ENCODE data around the gene CHCHD6. TPM values are rescaled to one million over a fixed set of nuclear protein-coding genes. Genes with fewer than 3 reads are reported as not detected.

The CHCHD6 gene
- total and polyA plus RNA-seq, 2 of the 4 experiments (the other 2 are of a cell fraction), result 18.8 to 28.9 TPM

DNA sequence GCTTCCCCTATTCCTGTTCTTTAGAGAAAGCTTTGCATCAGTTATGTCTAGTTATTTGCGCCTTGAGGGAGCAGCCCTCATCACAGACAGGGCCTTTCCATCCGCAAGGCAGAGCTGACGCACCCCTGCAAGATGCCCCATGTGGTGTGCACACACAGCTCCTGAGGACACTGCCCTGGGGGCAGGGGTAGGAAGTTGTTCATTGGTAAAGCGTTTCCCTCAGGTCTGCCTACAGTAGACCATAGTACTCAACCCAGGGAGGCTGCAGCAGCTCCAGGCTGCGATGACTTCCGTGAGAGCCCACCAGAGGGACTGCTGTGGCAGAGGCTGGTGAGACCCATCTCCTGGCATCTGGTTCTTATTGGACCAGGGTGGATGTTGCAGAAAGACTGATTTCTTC lies 223.8 kb downstream of the CHCHD6 start:
- in situ Hi-C loops (cut with MboI; ENCODE audit: low sequenced_read_pairs), result no loop called here
- H3K4me3 ChIP-seq (ENCODE audit: insufficient read depth, low read depth, low read length), result no peak overlapping the region
- no peaks in the 10 kb centered on the region for H3K9me3 ChIP-seq (ENCODE audit: control insufficient read depth, insufficient read depth, low read length)
- no CpG with 5 or more reads among the region's 6 CpGs for WGBS, 2 experiments (ENCODE audit: extremely low coverage in 2 of 2, insufficient read length in 1 of 2)
- no peak overlapping the region for H4K8ac ChIP-seq (ENCODE audit: low read depth in 2 of 2, low read length in 2 of 2)
- H2AK9ac ChIP-seq (replicated peaks; ENCODE audit: low read depth, low read length, poor library complexity), result no peak overlapping the region
- no peak overlapping the region for H2BK15ac ChIP-seq (ENCODE audit: low read depth, low read length)
- dilution Hi-C loops (cut with HindIII; ENCODE audit: low sequenced_read_pairs, unreplicated experiment), result no loop called here
- no peak overlapping the region for H2BK20ac ChIP-seq (ENCODE audit: low read depth, low read length)
- H3K56ac ChIP-seq (ENCODE audit: extremely low read depth, insufficient read depth, low read length), result no peak overlapping the region
- H2BK120ac ChIP-seq (ENCODE audit: low read depth, low read length), result no peak overlapping the region
- ATAC-seq (ENCODE audit: low read depth) (no peak), DNase-seq (no peak)
- no peaks in the 10 kb centered on the region for H4K20me1 ChIP-seq (ENCODE audit: insufficient read depth, low read length)
- H3K14ac ChIP-seq (replicated peaks; ENCODE audit: low read depth, low read length), result peak overlapping the region; percentile 16
- TF ChIP-seq RAD21 (IDR thresholded peaks at IDR 0.05; ENCODE audit: low read length) (no peak), SMC3 (IDR thresholded peaks at IDR 0.05; ENCODE audit: low read depth, low read length) (no peak), RFX5 (IDR thresholded peaks at IDR 0.05; ENCODE audit: low read depth, low read length) (no peak), POLR2A (IDR thresholded peaks at IDR 0.05; ENCODE audit: low read depth, low read length) (no peak), RCOR1 (IDR thresholded peaks at IDR 0.05; ENCODE audit: insufficient replicate concordance, low read length) (no peak), BHLHE40 (IDR thresholded peaks at IDR 0.05; ENCODE audit: low read depth, low read length) (no peak), MAZ (IDR thresholded peaks at IDR 0.05; ENCODE audit: borderline replicate concordance, low read depth, low read length) (no peak), FOS (IDR thresholded peaks at IDR 0.05; ENCODE audit: low read depth, low read length) (no peak), CEBPB (IDR thresholded peaks at IDR 0.05; ENCODE audit: low read depth, low read length) (no peak), NFE2L2 (IDR thresholded peaks at IDR 0.05; ENCODE audit: low read depth, low read length) (no peak), CHD1 (IDR thresholded peaks at IDR 0.05; ENCODE audit: low read depth, low read length) (no peak), MAFK (IDR thresholded peaks at IDR 0.05; ENCODE audit: low read depth, low read length) (no peak), MXI1 (IDR thresholded peaks at IDR 0.05; ENCODE audit: borderline replicate concordance, low read depth, low read length) (no peak)
- TF ChIP-seq, protein P1, sequence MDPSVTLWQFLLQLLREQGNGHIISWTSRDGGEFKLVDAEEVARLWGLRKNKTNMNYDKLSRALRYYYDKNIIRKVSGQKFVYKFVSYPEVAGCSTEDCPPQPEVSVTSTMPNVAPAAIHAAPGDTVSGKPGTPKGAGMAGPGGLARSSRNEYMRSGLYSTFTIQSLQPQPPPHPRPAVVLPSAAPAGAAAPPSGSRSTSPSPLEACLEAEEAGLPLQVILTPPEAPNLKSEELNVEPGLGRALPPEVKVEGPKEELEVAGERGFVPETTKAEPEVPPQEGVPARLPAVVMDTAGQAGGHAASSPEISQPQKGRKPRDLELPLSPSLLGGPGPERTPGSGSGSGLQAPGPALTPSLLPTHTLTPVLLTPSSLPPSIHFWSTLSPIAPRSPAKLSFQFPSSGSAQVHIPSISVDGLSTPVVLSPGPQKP (IDR thresholded peaks at IDR 0.05; ENCODE audit: borderline replicate concordance, low read depth, low read length), result no peak
- TF ChIP-seq, protein P2, sequence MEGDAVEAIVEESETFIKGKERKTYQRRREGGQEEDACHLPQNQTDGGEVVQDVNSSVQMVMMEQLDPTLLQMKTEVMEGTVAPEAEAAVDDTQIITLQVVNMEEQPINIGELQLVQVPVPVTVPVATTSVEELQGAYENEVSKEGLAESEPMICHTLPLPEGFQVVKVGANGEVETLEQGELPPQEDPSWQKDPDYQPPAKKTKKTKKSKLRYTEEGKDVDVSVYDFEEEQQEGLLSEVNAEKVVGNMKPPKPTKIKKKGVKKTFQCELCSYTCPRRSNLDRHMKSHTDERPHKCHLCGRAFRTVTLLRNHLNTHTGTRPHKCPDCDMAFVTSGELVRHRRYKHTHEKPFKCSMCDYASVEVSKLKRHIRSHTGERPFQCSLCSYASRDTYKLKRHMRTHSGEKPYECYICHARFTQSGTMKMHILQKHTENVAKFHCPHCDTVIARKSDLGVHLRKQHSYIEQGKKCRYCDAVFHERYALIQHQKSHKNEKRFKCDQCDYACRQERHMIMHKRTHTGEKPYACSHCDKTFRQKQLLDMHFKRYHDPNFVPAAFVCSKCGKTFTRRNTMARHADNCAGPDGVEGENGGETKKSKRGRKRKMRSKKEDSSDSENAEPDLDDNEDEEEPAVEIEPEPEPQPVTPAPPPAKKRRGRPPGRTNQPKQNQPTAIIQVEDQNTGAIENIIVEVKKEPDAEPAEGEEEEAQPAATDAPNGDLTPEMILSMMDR (conservative IDR thresholded peaks at IDR 0.05; ENCODE audit: low read depth, low read length), result no peak
- TF ChIP-seq, protein P3, sequence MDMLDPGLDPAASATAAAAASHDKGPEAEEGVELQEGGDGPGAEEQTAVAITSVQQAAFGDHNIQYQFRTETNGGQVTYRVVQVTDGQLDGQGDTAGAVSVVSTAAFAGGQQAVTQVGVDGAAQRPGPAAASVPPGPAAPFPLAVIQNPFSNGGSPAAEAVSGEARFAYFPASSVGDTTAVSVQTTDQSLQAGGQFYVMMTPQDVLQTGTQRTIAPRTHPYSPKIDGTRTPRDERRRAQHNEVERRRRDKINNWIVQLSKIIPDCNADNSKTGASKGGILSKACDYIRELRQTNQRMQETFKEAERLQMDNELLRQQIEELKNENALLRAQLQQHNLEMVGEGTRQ (IDR thresholded peaks at IDR 0.05; ENCODE audit: low read depth, low read length), result no peak
- peaks cover 0 to under 1% of the 10 kb centered on the region in 2 experiments; a peak in 1 of 4 replicates for H3K79me1 ChIP-seq (ENCODE audit: low read depth in 1 of 2, low read length in 2 of 2)
- H3K18ac ChIP-seq (ENCODE audit: low read depth, low read length), result no peak overlapping the region
- H3K4me2 ChIP-seq (ENCODE audit: low read depth, low read length), result no peak overlapping the region
- H4K91ac ChIP-seq (ENCODE audit: insufficient read depth, low read depth, low read length), result no peak overlapping the region
- BruUV-seq (replicated peaks), result no TSS peak
- H3K23ac ChIP-seq (ENCODE audit: low read depth, low read length), result no peak overlapping the region
- ChIA-PET POLR2A (ENCODE audit: unreplicated experiment) (no interaction called here), CTCF (interaction anchor here (0.6 to 1.3 kb wide), 4 partner anchors 10 to 197 kb away, joined by 4 to 6 read pairs (median 5); no protein-coding TSS in a partner anchor)
- no peaks in the 10 kb centered on the region for H3K27me3 ChIP-seq (ENCODE audit: control insufficient read depth, insufficient read depth, low read length)
- intact Hi-C loops (cut with micrococcal nuclease), result loop anchor here (5.0 kb wide), 1 partner anchor 86 kb away; no protein-coding TSS in a partner anchor
- peaks cover 36% of the 10 kb centered on the region for H3K4me1 ChIP-seq (ENCODE audit: control insufficient read depth, insufficient read depth, low read length)
- peak overlapping the region; percentile 74 for H2AK5ac ChIP-seq (ENCODE audit: low read depth, low read length)
- H3K9ac ChIP-seq (ENCODE audit: low read depth, low read length), result no peak overlapping the region
- no peak overlapping the region for H2BK5ac ChIP-seq (ENCODE audit: low read depth, low read length, poor library complexity, severe bottlenecking)
- peak overlapping the region; percentile 13; the same call in 1 of the 2 replicates for H3K4ac ChIP-seq (ENCODE audit: low read depth, low read length)
- H3K27ac ChIP-seq (ENCODE audit: insufficient read depth, low read length), result no peak overlapping the region
- peaks cover 22% of the 10 kb centered on the region for H3K9me1 ChIP-seq (ENCODE audit: insufficient read depth, low read length)
- H4K5ac ChIP-seq (ENCODE audit: low read depth, low read length), result no peak overlapping the region
- H2AFZ ChIP-seq (replicated peaks; ENCODE audit: low read length, poor library complexity), result no peak overlapping the region
- no peaks in the 10 kb centered on the region for H3K36me3 ChIP-seq (ENCODE audit: control insufficient read depth, insufficient read depth, low read length)

Data from IMR-90 (cell line).